K562 (cell line): Measurements from ENCODE around the gene TMC2. TPM values are rescaled to one million over a fixed set of nuclear protein-coding genes. Genes with fewer than 3 reads are reported as not detected.

Source experiments
- HMGXB4 ChIP-seq: sonication (generic); formaldehyde crosslinking; IDR thresholded peaks from 2 replicates; pipeline ENCODE4 v1.8.1; 2023; ENCODE audit warnings: mild to moderate bottlenecking, missing genetic modification reagents
- HNRNPH1 ChIP-seq: fragments of 200-400 bp; formaldehyde crosslinking; optimal IDR thresholded peaks from 2 replicates; pipeline ENCODE3; 2017; ENCODE audit warnings: low read depth, mild to moderate bottlenecking, low read length, moderate library complexity
- KAT7 ChIP-seq: sonication (generic); formaldehyde crosslinking; IDR thresholded peaks from 2 replicates; pipeline ENCODE4 v1.8.0; 2022; ENCODE audit warnings: missing genetic modification reagents, mild to moderate bottlenecking, borderline replicate concordance
- NR2C1 ChIP-seq, 2 experiments: fragments of 450-650 bp; IDR thresholded peaks; 2 replicates each; pipeline ENCODE4 v1.6.1; 2017; ENCODE audit warnings: mild to moderate bottlenecking in 2 of 2, antibody characterized with exemption in 1 of 2, inconsistent platforms in 1 of 2, missing compliant biosample characterization in 1 of 2, missing genetic modification characterization in 1 of 2
- RBM22 ChIP-seq: fragments of 200-400 bp; formaldehyde crosslinking; IDR thresholded peaks from 2 replicates; pipeline ENCODE4 v1.6.1; 2018; ENCODE audit warnings: low read length, low read depth; ENCODE audit not compliant: poor library complexity, severe bottlenecking
- RBM39 ChIP-seq: fragments of 200-400 bp; formaldehyde crosslinking; optimal IDR thresholded peaks from 2 replicates; pipeline ENCODE3; 2018; ENCODE audit warnings: low read depth, low read length
- TARDBP ChIP-seq: fragments of 450-650 bp; IDR thresholded peaks from 2 replicates; pipeline ENCODE4 v1.6.1; 2016
- ZBTB43 ChIP-seq: sonication (generic); formaldehyde crosslinking; IDR thresholded peaks from 2 replicates; pipeline ENCODE4 v1.8.0; 2023; ENCODE audit warnings: mild to moderate bottlenecking, missing genetic modification reagents
- ZNF511 ChIP-seq: sonication (generic); formaldehyde crosslinking; IDR thresholded peaks from 2 replicates; pipeline ENCODE4 v1.8.0; 2022; ENCODE audit warnings: mild to moderate bottlenecking, missing genetic modification reagents
- polyA plus RNA-seq, 8 experiments: library from polyadenylated mRNA; depleted of rRNA in 4 of 8; stranded (reverse) in 5 of 8; unstranded in 3 of 8; fragments of >200 nt; fragmentation: Nextera tagmentation in 2 of 8; fragmentation: Illumina TruSeq in 1 of 8; extraction: Ambion mirVana in 2 of 8; extraction: Trizol in 1 of 8; gene quantifications; 2 replicates each; pipeline versions ENCODE4 v1.2.1 to v1.2.3, GENCODE V29; 2011 to 2014; ENCODE audit warnings: inconsistent platforms in 1 of 8, missing spikeins in 1 of 8
- total RNA-seq, 7 experiments: library from RNA; depleted of rRNA in 6 of 7; stranded (reverse); fragments of >200 nt in 6 of 7; fragmentation: Illumina TruSeq in 2 of 7; extraction: Trizol in 2 of 7; gene quantifications; 2 replicates each; pipeline versions ENCODE4 v1.2.1 to v1.2.3, GENCODE V29; 2011 to 2021; ENCODE audit warnings: low replicate concordance in 1 of 7
- TF ChIP-seq, protein P1 (sequence below): fragments of 200-800 bp; sonication (Bioruptor generic); IDR thresholded peaks from 2 replicates; pipeline ENCODE4 v1.6.1; 2017; ENCODE audit warnings: missing genetic modification characterization, missing compliant biosample characterization
- TF ChIP-seq, protein P2 (sequence below): sonication (generic); formaldehyde crosslinking; IDR thresholded peaks from 2 replicates; pipeline ENCODE4 v1.8.0; 2022; ENCODE audit warnings: mild to moderate bottlenecking, missing genetic modification reagents

TMC2 gene
- total and polyA plus RNA-seq, 9 of the 15 experiments (the other 6 are each of a cell fraction or from before 2014, with no cell fraction given) = not detected

GRCh38 chr20:2524709-2525506, 11.5 kb upstream of the TMC2 start (continued):
- TF ChIP-seq ZBTB43 (CRISPR knock-in tag) (no peak), NR2C1 (IDR thresholded peaks at IDR 0.05) (no peak), NR2C1 (tag; IDR thresholded peaks at IDR 0.05) (no peak), RBM22 (peak; percentile 82), KAT7 (CRISPR knock-in tag) (peak; percentile 63; the same call in 1 of the 2 replicates), RBM39 (peak; percentile 39), HNRNPH1 (no peak), TARDBP (no peak), ZNF511 (CRISPR knock-in tag) (peak; percentile 34; the same call in 1 of the 2 replicates), HMGXB4 (CRISPR knock-in tag) (peak; percentile 22; the same call in 1 of the 2 replicates)
- TF ChIP-seq, protein P1, sequence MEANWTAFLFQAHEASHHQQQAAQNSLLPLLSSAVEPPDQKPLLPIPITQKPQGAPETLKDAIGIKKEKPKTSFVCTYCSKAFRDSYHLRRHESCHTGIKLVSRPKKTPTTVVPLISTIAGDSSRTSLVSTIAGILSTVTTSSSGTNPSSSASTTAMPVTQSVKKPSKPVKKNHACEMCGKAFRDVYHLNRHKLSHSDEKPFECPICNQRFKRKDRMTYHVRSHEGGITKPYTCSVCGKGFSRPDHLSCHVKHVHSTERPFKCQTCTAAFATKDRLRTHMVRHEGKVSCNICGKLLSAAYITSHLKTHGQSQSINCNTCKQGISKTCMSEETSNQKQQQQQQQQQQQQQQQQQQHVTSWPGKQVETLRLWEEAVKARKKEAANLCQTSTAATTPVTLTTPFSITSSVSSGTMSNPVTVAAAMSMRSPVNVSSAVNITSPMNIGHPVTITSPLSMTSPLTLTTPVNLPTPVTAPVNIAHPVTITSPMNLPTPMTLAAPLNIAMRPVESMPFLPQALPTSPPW (CRISPR knock-in tag) = peak; percentile 43; the same call in 1 of the 2 replicates
- TF ChIP-seq, protein P2, sequence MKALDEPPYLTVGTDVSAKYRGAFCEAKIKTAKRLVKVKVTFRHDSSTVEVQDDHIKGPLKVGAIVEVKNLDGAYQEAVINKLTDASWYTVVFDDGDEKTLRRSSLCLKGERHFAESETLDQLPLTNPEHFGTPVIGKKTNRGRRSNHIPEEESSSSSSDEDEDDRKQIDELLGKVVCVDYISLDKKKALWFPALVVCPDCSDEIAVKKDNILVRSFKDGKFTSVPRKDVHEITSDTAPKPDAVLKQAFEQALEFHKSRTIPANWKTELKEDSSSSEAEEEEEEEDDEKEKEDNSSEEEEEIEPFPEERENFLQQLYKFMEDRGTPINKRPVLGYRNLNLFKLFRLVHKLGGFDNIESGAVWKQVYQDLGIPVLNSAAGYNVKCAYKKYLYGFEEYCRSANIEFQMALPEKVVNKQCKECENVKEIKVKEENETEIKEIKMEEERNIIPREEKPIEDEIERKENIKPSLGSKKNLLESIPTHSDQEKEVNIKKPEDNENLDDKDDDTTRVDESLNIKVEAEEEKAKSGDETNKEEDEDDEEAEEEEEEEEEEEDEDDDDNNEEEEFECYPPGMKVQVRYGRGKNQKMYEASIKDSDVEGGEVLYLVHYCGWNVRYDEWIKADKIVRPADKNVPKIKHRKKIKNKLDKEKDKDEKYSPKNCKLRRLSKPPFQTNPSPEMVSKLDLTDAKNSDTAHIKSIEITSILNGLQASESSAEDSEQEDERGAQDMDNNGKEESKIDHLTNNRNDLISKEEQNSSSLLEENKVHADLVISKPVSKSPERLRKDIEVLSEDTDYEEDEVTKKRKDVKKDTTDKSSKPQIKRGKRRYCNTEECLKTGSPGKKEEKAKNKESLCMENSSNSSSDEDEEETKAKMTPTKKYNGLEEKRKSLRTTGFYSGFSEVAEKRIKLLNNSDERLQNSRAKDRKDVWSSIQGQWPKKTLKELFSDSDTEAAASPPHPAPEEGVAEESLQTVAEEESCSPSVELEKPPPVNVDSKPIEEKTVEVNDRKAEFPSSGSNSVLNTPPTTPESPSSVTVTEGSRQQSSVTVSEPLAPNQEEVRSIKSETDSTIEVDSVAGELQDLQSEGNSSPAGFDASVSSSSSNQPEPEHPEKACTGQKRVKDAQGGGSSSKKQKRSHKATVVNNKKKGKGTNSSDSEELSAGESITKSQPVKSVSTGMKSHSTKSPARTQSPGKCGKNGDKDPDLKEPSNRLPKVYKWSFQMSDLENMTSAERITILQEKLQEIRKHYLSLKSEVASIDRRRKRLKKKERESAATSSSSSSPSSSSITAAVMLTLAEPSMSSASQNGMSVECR = 0 out of 2 replicates have a peak, but pooled peaks have one; percentile 47
